Stimulated activated CD8-positive, alpha-beta memory T cell treated with anti-CD3 and anti-CD28 coated beads, Interleukin-4, amount 100 ng/mL, for 24 hours (primary cell): ENCODE measurements around the gene HOXB3.

ENCODE experiments used
- DNase-seq: peaks from one replicate; pipeline ENCODE4 v3.0.0-alpha.2; 2020; ENCODE audit warnings: low read depth

The HOXB3 gene

DNA sequence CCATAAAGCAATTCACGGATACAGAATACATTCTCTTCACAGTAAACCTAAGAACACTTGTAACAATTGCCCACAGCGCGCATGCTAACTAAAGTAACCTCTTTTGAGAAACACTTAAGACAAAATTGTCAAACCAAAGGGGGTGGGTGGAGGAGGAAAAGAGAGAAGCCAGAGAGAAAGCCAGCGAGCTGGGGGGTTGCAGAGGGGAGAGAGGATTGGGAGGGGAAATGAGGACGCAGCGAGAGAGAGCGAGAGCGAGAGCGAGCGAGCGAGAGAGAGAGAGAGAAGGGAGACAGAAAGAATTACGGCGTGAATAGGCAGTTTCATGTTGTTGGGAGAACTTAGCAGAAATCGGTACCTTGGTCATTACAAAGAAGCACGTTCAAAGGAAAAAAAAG, 22.4 kb upstream of the HOXB3 start:
- no peak for DNase-seq

GRCh38 chr17:48611681-48612455, 21.8 kb upstream of the HOXB3 start:
- DNase-seq: no peak

DNA sequence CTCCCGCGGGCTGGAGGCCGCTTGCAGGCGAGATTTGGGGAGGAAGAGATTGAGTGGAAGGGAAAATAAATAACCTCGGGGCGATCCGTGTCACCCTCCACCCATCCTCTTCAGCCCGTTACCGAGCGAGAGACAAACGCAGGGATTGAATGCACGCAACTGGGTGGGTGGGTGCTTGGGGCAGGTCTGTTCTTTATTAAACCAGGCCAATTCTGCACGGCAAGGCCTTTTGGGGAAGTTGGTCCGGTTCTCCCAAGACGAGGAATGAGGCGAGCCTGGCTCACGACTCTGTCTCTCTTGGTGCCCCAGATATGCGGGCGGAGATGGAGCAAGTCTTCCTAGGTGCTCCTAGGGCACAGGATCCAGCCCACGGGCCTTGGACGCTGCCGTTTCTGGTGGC, 21.2 kb upstream of the HOXB3 start:
- no peak for DNase-seq

GRCh38 chr17:48610282-48611211, 20.5 kb upstream of the HOXB3 start, which contains the start of gene HOXB7:
Gene HOXB7 (minus strand): TSS chr17:48611017. CDS start chr17:48610918, 99 bp downstream.
- DNase-seq: peak; percentile 59

DNA sequence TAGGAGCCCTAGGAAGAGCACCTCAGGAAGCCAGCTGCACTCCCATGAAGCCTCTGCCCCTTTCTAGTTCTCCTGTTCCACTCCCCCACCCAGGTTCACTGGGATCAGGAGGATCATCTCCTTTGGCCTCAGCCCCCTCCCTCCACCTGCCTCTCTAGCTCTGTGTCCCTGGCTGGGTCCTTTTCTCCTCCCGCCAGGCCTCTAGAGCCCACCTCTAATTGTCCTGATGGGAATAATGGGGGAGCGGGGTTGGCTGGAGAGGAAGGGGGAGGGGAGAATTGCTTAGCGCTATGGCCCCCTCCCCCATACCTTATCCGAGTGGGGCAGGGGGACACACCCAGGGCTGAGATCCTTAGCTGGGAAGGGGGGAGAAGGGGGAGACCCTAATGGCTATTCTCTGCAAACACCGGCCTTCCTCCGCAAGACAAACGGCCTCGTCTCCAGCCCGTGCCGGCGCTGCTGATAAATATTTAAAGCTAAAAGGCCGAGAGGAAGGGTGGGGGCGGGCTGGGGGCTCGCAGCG, 19.8 kb upstream of the HOXB3 start:
- DNase-seq: no peak

GRCh38 chr17:48609033-48609432, 19.0 kb upstream of the HOXB3 start:
- no peak for DNase-seq

DNA sequence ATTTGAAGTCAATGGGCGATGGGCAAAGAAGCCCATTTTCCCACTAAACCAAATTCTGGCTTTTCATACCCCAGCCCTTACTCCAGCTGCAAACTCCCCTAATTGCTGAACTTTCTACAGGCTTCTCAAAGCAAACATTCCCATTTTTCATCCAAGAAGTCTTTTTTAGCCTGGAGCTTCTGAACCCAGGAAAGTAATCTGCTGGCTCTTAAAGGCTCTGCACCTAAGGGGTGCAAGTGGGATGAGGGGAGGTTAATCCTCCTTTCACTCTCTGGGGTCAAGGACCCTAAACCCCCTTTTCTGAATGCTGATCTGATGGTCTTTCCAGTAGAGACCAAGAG, 18.4 kb upstream of the HOXB3 start:
- no peak for DNase-seq

DNA sequence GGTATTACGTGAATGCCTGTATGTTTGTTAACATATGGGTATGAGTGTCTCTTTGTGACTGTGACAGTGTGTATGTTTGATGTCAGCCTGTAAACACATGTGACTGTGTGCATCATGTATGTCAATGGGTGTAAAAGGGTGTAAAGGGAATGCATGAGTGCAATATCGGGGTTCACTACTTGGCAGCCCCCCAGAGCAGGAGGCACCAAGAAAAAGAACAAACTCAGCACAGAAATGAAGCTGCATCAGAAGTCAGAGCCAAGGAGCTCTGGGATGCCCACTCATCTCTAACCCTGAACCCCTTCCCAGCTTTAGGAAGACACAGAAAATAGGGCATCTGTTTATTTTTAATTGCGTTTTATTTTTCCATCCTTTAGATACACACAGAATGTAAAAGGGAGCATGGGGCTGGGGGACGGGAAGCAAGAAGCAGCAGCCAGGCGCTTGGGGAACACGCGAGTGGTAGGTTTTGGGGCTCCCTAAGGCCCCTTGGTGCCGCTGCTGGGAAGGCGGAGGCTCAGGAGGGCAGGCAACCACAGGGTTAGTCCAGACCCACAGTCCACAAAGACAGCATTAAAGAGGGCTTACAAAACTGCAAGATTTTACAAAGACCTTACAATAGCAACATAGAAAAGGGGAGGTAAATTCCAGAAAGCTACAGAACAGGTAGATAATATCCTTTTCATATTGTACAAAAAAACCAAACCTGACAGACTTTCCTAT, 17.0 kb upstream of the HOXB3 start:
- no peak for DNase-seq

DNA sequence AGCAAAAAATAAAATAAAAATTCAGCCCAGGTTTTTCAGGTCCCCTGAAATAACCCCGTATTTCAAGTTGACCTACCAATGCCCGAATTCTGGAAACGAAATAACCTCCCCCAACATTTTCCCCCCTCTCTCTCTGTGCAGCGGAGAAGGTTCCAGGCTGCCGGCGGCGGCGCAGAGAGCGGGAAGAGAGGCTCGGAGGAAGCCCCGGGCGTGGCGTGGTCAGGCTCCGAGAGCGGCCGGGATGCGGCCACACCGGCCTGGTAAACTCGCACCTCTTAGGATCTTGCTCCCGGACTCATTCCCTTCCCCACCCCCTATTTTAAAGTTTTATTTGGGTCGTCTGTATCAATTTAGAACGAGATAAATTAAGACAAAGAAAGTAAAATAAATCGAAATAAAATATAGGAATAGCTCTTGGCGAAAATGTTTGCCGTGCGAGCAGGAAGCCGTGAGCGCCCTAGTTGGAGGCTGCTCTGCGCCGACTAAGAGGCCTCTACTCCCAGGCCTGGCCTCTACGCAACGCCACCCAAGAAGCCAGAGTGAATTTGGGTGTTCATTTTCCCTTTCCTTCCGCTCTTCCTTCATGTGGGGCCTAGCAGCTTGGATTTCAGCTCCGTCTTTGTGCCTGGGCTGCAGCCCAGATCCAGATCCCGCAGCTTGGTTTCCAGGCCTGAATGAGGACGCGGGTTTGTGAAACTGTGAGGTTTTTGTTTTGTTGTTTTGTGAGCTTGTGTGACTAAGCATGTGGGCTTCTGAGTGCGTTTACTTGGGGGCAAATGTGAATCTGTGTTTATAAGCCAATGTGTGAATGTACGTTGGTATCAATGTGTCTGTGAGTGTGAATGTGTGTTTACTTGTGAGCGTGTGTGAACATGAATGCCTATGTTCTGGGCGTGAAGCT, 16.2 kb upstream of the HOXB3 start:
- no peak for DNase-seq

DNA sequence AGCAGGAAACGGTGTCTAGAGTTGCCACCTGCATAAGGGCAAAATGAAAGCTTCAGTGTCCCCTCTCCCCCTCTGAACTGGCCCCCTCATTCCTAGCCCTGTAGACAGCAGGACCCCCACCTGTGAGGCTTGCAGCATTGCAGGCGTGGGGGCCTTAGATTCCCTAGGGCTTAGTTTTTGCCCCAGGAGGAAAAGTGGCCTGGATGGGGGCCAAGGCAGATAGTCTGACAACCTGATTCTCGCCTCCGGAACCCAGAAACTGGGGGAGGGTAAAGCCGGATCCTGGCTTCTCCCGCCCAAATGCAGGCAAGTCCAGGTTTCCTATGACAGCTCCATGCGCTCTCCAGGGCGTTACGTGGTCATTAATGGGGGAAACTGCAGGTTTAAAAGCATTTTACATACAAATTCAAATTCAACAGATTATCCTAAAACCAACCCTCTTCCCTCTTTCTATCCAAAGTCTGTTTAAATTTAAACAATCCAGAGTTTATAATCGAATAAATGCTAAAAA, 15.4 kb upstream of the HOXB3 start:
- DNase-seq: no peak

GRCh38 chr17:48604770-48605329, 14.8 kb upstream of the HOXB3 start, which contains the start of gene HOXB6:
Gene HOXB6 (minus strand): TSS chr17:48604986. CDS start chr17:48598150, 6,836 bp downstream.
- DNase-seq: no peak

- DNase-seq: no peak
These were observed 14.1 kb upstream of the HOXB3 start for GRCh38 chr17:48603959-48604769.

DNA sequence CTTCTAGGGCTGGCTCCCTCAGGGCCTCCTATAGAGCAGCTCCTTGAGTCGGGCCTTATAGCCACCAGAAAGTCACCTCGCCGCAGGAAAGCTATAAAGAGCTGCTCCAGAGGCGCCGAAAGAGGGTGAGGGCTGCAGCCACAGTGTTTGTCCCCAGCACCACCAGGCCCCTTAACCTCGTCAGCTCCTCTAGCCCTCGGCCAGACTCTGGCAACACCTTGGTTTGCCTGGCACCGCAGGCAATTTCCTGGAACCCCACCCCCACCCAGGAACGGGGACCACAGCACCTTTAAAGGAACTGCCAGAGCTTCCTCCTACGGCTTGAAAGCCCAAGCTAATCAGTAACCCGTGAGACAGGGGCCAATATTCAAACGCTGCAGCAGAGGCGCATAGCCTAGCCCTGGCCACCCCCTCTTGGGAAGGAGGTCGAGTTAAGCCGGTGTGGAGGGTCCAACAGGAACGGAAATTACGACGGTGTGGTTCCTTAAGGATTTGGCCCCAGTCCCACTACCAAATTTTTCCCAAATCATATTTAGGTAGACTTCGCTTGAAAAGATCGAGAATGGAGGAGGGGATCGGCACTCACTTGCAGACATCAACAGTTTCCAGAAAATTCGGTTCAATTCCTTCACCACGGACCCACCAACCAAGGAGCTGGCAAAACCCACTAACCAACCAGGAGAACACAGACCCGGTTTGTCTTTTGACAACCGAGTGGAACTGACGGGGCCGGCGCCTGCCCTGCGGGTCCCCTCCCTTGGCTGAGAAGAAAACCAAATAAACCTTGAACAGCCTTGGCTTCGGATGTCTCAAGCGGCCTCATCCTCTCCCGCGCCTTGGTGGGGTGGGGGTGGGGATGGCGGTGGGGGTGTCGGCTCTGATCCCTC, 11.7 kb upstream of the HOXB3 start:
- no peak for DNase-seq

DNA sequence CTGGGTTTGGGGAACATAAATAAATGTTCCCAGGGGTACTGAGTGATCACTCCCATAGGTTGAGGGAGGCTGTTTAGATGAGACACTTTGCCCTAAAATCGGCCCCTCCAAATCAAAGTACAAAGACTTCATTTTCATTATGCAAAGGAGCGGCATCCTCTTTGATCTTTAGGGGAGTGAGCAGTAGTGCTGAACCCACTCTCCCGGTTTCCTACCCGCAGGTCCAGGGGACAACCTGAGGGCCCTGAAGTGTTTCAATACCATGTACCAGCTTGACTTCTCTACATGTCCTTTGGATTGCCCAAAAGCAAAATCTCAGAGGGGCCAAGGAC, 11.1 kb upstream of the HOXB3 start:
- DNase-seq: no peak

DNA sequence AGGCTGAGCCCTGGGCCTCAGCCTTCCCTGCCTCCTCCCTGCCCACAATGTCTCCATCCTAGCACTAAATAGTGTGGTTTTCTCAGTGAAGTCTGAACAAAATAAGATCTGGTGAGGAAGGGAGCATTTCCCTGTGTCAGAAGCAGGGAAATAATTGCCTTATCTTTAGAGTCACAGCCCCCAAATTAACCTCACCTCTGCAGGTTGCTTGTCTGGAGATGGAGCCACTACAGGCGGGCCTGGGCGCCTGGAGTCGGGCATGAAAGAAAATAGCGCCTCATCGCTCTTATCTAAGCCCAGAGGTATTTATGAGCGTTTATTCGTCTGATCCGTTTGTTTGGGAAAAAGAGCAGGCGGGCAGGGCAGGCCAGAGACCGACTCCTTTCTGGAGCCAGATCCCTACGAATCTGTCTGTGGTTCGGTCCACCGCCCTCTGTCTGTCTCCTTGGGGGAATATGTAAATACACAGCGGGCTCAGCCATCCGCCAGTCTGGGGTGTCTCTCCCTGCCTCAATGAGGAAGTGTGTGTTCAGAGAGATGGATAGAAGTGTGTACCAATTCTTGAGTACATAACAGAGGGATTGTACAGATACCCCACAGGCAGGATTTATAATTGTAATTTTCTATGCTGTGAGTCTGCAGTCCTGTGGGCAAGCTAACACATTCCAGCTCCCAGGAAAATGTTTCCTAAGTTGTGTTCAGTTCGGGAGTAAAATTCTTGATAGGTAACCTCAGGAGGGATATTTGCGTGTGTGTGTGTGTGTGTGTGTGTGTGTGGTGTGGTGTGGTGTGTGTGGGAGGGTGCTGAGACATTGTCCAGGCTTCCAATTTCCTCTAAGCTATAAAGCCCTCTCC, 10.4 kb upstream of the HOXB3 start:
- DNase-seq: no peak

- DNase-seq: no peak
These were observed 9.3 kb upstream of the HOXB3 start for GRCh38 chr17:48599354-48599753.

DNA sequence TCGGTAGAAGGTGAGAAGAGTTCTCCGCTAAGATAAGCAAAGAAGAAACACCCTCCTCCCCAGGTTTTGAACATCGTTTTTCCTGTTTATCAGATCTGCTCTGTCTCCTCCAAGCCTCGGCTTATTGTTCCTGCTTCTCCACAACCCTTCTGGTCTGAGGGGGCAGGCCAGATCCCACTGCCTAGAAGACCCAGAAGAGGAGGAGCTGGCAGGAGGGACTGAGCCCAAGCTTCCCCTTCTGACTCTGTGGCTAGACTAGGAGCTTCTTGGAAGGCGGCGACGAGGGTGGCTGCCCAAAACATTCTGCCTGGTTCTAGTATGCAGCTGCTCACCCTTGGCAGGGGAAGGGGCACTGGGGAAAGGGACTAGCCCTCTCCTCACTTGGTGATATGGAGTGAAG, 8.7 kb upstream of the HOXB3 start:
- no peak for DNase-seq
